DMS153 treated with DMSO at 0.1 percent for 48 hours (cell line): ENCODE data around the gene CRHR1.
"Not testable (repeated sequence)": the region's sequence is repeated elsewhere in the genome, so short reads cannot be mapped to it uniquely, and the experiment has no call there.

Source experiments
- DNase-seq: peaks from one replicate; lab custom pipeline; 2025; ENCODE audit not compliant: unreplicated experiment; lab: John Stamatoyannopoulos, UW

CRHR1 gene

GRCh38 chr17:45857977-45858708, 74.0 kb downstream of the CRHR1 start:
- no peak for DNase-seq

GRCh38 chr17:45861165-45861564, 77.0 kb downstream of the CRHR1 start:
- DNase-seq = no peak

- not testable (repeated sequence) for DNase-seq
Observed at GRCh38 chr17:45862127-45862526, 78.0 kb downstream of the CRHR1 start.

DNA sequence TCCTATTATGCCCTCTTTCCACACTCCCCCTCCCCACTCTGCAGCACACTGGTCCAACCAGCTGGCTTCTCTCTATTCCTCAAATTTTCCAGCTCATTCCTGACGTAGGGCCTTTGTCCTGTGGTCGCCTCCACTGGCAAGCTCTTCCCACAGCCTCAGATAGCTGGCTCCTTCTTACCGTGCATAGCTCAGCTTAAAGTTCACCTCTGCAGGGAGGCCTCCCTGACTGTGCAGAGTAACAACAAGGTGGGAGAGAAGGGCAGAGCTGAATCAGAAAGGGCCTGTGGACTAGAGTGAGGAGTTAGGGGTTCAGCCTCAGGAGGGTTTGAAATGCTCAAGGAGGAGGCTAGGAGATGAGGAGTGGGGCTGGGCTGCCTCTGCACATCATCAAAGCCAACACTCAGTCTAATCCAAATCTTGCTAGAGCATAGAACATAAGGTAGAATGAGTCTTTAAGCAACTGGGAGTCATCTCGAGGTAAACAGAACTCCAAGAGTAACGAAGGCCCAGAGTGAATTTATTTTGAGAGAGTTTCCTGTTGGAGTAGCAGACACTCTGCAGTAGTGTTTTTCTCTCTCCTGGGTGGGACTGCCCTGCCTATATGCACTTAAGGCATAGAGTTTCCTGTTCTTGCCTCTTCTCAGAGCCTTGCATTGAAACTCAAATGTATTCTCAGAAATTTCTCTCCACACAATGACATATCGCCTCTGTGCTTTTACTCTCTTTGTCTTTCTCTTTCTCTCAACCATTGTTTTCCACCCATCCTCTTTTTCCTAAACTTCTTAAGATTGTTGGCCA, 79.9 kb downstream of the CRHR1 start:
- DNase-seq = no peak

DNA sequence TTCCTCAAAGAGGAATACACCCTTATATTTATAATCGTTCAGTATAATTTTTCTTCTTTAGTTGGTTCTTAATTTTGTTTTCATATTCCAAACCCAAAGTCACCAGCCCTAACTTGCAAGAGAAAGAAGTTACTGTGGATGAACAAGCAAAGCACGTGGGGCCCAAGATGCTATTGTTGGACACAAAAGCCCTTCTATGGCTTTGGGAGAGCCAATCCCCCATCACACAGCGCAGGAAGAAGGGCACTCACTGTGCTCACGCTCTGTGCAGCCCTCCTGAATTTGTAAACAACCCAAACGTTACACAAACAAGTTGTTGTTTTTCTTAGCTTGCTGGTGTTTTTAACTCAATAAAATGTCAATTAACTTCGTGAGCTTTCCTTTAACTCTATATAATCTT, 83.1 kb downstream of the CRHR1 start:
- no peak for DNase-seq

DNA sequence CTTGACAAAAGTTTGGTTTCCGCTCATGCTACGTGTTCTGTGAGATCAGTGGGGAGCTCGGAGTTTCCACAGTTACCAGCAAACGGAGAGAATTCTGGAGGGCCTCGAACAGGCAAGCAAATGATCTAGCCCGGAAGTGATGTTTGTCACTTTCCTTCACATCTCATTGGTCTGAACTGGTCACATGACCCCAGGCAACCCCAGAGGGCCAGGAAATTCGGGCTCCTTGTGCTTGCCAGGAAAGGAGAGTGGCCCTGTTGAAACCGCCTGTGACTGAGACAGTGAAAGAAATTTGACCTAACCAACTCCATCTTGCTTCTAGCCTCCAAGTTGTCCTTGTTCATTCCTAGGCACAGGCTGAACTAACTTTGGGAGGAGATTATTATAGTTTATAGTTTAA, 83.6 kb downstream of the CRHR1 start:
- DNase-seq = no peak

DNA sequence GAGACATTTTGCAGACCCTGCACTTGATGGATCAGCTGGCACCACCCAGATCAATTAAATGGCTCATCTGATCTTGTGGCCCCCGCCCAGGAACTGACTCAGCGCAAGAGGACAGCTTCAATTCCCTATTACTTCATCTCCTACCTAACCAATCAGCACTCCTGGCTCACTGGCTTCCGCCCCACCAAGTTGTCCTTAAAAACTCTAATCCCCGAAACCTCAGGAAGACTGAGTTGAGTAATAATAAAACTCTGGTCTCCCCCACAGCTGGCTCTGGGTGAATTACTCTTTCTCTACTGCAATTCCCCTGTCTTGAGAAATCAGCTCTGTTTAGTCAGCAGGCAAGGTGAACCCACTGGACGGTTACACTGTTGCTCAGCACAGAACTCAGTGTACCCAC, 84.2 kb downstream of the CRHR1 start:
- DNase-seq = no peak

DNA sequence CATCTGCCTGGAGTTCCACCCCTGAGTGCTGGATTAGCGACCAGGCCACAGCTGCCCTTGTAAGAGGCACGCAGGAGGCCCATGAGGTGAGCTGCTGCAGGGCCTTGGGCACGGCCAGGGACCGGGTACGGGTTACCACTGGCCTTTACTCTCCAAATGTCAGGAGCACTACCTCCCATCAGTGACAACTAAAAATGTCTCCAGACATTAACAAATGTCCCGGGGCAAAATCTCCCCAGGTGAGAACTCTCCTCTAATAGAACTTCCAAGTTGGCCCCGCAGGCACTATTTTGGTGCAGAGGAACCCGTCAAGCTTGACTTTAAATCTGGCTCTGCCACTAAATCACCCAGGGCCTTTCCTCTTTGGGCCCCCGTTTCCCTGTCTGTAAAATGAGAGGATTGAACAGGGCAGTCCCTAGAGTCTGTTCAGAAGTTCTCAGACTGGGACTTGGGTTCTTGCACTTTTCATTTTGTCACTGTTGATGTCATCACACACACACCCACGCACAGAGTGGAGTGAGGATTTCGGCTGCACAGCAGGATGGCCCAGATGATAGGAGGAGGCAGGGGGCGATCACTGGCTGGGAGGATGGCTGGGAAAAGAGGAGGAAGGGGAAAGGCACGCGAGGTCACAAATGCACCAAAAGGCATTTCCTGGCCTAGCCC, 85.7 kb downstream of the CRHR1 start:
- DNase-seq = no peak

DNA sequence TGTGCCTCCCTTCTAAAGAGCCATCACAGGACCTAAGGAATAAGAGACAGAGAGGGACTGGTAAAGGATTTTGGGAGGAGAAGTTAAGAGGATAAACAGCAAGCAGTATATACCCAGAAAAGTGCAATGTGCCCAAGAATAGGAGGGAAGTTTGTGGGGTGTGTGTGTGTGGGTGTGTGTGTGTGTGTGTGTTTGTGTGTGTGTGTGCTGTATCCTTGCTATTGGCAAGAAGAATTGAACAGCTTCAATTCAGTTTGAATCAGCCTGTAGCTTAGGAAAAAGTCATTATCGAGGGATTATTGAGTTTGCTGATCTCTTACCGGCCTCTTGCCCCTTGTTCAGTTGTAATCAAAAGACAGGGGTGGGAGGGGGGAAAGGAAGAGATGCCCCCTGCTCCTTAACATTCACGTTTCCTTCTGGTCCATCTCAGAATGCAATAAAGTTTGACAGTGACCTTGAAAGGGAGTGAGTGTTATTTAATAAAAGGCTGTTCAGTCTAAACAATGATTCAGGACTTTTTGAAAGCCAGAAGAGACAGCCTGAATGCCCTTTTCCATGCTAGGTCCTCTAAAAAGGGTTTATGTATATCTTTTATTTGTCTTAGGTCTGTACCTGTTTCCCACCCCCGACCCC, 86.3 kb downstream of the CRHR1 start:
- DNase-seq = no peak

GRCh38 chr17:45871718-45872117, 87.6 kb downstream of the CRHR1 start:
- DNase-seq = no peak

DNA sequence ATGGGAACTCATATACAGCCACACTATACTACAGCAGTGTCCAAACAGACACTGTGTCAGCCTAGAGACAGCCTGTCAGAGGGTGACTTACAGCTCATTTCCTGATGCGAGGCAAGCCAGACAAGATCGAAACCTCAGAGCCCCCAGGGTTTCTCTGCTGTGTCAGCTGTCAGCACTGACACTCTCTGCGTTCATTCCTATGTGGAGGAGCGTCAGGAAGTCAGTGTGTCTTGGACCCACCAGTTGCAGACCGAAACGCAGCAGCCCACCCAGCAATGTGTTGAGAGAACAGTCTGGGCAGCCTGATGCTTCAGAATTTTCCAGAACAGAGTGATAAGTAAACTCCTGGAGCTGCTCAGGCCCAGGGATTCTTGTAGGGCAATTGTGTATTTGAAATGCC, 89.6 kb downstream of the CRHR1 start:
- DNase-seq = no peak

- no peak for DNase-seq
Observed at GRCh38 chr17:45874151-45874550, 90.0 kb downstream of the CRHR1 start.

DNA sequence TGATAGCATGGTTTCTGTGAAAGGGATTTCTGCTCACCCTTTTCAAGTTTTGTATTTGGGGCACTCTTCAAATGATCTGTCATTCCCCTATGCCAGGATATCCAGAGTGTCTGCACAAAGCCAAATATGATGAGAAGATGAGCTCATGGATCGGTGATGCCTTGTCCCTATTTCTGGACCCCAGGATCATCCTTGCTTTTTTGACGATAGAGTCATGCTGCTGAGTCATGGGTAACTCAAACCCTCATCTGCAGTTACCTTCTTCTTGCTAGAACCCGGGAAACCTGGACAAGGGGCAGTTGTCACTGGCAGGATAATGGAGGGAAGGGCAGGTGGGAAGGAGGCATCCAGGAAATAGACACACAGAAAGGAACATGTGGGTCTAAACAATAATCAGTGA, 92.4 kb downstream of the CRHR1 start:
- no peak for DNase-seq

DNA sequence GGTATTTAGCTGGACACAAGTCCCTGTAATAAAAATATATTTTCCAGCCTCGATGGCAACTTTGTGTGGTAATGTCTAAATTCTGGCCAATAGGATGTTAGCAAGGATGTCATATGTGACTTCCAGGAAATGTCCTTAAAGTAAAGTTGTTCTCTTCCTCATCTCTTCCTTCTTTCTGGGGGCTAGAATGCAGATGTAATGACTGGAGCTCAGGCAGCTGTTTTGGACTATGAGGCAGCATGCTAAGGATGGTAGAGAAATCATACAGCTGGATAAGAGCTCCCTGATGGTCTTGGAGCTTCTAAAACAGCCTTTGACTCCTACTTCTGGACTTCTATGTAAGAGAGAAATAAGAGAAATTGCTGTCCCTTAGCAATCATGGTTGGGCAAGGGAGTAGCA, 93.3 kb downstream of the CRHR1 start:
- no peak for DNase-seq

DNA sequence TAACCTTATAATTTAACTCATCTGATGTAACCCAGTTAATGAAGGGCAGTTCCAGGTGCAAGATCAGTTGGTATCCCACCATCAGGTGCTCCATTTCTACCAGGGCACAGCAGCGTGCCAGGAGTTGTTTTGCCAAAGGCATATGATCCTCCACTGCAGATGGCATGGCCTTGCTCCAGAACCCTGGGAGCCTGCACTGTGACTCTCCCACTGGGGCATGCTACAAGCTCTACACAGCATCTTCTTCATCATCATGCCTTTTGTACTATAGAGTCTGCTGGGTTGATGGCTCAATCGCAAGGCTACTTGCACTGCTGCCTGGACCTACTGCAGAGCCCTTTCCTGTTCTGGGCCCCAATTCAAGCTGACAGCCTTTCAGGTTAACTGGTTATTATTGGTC, 98.9 kb downstream of the CRHR1 start:
- no peak for DNase-seq
